Sigmoid colon (tissue), 7 donors: ENCODE data around the gene BOC. TPM values are rescaled to one million over a fixed set of nuclear protein-coding genes. Genes with fewer than 3 reads are reported as not detected.

Experiments used
- DNase-seq: peaks from one replicate; pipeline ENCODE4 v3.0.0-alpha.2; 2019
- H3K27ac ChIP-seq, 4 donors: fragments of 200-600 bp; sonication (generic); one replicate each; pipeline ENCODE4 v1.5.1; 2016 to 2019; ENCODE audit warnings: mild to moderate bottlenecking in 1 of 4
- H3K27me3 ChIP-seq, 3 donors: fragments of 200-600 bp; sonication (generic); one replicate each; pipeline ENCODE4 v1.5.1; 2019; ENCODE audit warnings: mild to moderate bottlenecking in 1 of 3
- H3K36me3 ChIP-seq, 4 donors: fragments of 200-600 bp; sonication (generic); one replicate each; pipeline ENCODE4 v1.5.1; 2016 to 2019
- H3K4me1 ChIP-seq, 4 donors: fragments of 200-600 bp; sonication (generic); one replicate each; pipeline ENCODE4 v1.5.1; 2017 to 2019
- H3K4me3 ChIP-seq, 4 donors: fragments of 200-600 bp; sonication (generic); one replicate each; pipeline ENCODE4 v1.5.1; 2017 to 2019; ENCODE audit warnings: mild to moderate bottlenecking in 2 of 4, moderate library complexity in 1 of 4
- H3K9me3 ChIP-seq, 4 donors: fragments of 200-600 bp in 3 of 4; sonication (generic) in 3 of 4; one replicate each; pipeline versions ENCODE4 v1.5.1 to v1.6.1; 2013 to 2019
- EP300 ChIP-seq, 4 donors: sonication (generic); formaldehyde crosslinking; IDR thresholded peaks; one replicate each; pipeline ENCODE4 v1.6.1; 2017; ENCODE audit warnings: antibody characterized with exemption in 4 of 4
- POLR2A ChIP-seq, 2 donors: fragments of 450-650 bp; IDR thresholded peaks; one replicate each; pipeline ENCODE4 v1.6.1; 2016; ENCODE audit warnings: antibody characterized with exemption in 2 of 2, mild to moderate bottlenecking in 2 of 2, moderate library complexity in 2 of 2
- POLR2AphosphoS5 ChIP-seq, 4 donors: sonication (generic); formaldehyde crosslinking; IDR thresholded peaks; one replicate each; pipeline ENCODE4 v1.6.1; 2017; ENCODE audit warnings: antibody characterized with exemption in 4 of 4
- intact Hi-C: fragments of 100-400 bp; cut with DNase I; formaldehyde crosslinking; loops from one replicate; pipeline ENCODE4 v1.15.1; 2023
- polyA plus RNA-seq, 3 donors: library from polyadenylated mRNA; stranded (reverse); fragments of 200-250 nt; gene quantifications; one replicate each; pipeline ENCODE4 v1.2.3, GENCODE V29; 2013
- total RNA-seq, 4 donors: library from RNA; depleted of rRNA; stranded (reverse); fragments of >200 nt; gene quantifications; one replicate each; pipeline ENCODE4 v1.1.0, GENCODE V29; 2016
- TF ChIP-seq, protein P1 (sequence below), 4 experiments: fragments of 450-650 bp in 3 of 4; fragments of 200-600 bp in 1 of 4; IDR thresholded peaks; one replicate each; pipeline ENCODE4 v1.5.1; 2016 to 2019; ENCODE audit warnings: antibody characterized with exemption in 4 of 4, mild to moderate bottlenecking in 3 of 4, moderate library complexity in 2 of 4
- donor health status: healthy with polysubstance abuse.
- donor health status: Bipolar disorder and iron deficiency.
- donor health status: healthy.

BOC gene
- total and polyA plus RNA-seq, 7 donors: 1.6 to 122 (median 80.3) TPM

DNA sequence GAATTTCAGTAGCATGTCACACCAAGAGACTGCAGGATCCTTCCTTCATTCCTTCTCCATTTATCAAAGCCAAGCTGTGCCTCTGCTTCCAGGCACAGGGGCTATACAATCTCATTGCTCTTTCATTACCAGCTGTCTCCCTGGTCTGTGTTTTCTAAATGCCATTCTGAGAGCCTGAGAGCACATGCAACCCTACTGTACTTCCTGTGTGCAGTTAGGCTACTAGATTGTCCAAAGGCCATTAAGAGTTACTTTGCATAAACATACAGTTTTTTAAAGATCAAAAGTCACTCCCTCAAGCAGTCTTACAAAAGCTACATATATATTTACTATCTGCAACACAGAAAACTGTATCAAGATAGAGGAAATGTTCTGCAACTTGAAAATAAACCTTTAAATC lies 119.8 kb downstream of the BOC start:
- intact Hi-C loops: no loop called here
- H3K9me3 ChIP-seq: no peaks in the 10 kb centered on the region

More for the DNA sequence above, 119.8 kb downstream of the BOC start:
- Histone ChIP-seq H3K36me3 (peaks cover 0 to 2% (median 0%) of the 10 kb centered on the region in 4 donors), H3K4me1 (no peaks in the 10 kb centered on the region), H3K27me3 (no peaks in the 10 kb centered on the region), H3K4me3 (no peak overlapping the region), H3K27ac (no peak overlapping the region)
- DNase-seq: no peak
- TF ChIP-seq, protein P1, sequence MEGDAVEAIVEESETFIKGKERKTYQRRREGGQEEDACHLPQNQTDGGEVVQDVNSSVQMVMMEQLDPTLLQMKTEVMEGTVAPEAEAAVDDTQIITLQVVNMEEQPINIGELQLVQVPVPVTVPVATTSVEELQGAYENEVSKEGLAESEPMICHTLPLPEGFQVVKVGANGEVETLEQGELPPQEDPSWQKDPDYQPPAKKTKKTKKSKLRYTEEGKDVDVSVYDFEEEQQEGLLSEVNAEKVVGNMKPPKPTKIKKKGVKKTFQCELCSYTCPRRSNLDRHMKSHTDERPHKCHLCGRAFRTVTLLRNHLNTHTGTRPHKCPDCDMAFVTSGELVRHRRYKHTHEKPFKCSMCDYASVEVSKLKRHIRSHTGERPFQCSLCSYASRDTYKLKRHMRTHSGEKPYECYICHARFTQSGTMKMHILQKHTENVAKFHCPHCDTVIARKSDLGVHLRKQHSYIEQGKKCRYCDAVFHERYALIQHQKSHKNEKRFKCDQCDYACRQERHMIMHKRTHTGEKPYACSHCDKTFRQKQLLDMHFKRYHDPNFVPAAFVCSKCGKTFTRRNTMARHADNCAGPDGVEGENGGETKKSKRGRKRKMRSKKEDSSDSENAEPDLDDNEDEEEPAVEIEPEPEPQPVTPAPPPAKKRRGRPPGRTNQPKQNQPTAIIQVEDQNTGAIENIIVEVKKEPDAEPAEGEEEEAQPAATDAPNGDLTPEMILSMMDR (IDR thresholded peaks at IDR 0.05): no peak
- TF ChIP-seq POLR2AphosphoS5 (IDR thresholded peaks at IDR 0.05): no peak
- TF ChIP-seq EP300 (IDR thresholded peaks at IDR 0.05): no peak
- TF ChIP-seq POLR2A (IDR thresholded peaks at IDR 0.05): no peak

Other genes starting within 250 kb of the BOC start
- 1 to 10 TPM in 3 of 4 donors, not detected in 1; 1.4 to 5.0 (median 2.5) TPM for gene CD200R1, start 236.5 kb upstream of the BOC start, total RNA-seq
- gene CD200R1, start 236.5 kb upstream of the BOC start, polyA plus RNA-seq: under 1 TPM; 0.60 to 0.92 (median 0.83) TPM
- gene GTPBP8, start 220.6 kb upstream of the BOC start, total RNA-seq: 10 to 100 TPM; 20.4 to 38.2 (median 32.8) TPM
- gene GTPBP8, start 220.6 kb upstream of the BOC start, polyA plus RNA-seq: 10 to 100 TPM; 11.3 to 20.6 (median 16.8) TPM
- gene CFAP44, start 229.9 kb downstream of the BOC start, total RNA-seq: 1 to 10 TPM; 4.3 to 9.7 (median 5.2) TPM
- 1 to 10 TPM; 2.5 to 5.4 (median 4.2) TPM for gene CFAP44, start 229.9 kb downstream of the BOC start, polyA plus RNA-seq